Spleen (tissue), 7 donors: ENCODE measurements around the gene KIAA0825.

Source experiments
- POLR2A ChIP-seq, 3 donors: fragments of 450-650 bp; IDR thresholded peaks; one replicate each; pipeline ENCODE4 v1.5.1; 2017; ENCODE audit warnings: antibody characterized with exemption in 3 of 3, mild to moderate bottlenecking in 1 of 3
- POLR2AphosphoS5 ChIP-seq, 3 donors: sonication (generic); formaldehyde crosslinking; IDR thresholded peaks; one replicate each; pipeline ENCODE4 v1.5.1; 2017; ENCODE audit warnings: antibody characterized with exemption in 3 of 3
- TF ChIP-seq, protein P1 (sequence below), 11 experiments: fragments of 200-600 bp in 7 of 11; fragments of 450-650 bp in 4 of 11; sonication (generic) in 4 of 11; IDR thresholded peaks in 8 of 11; conservative IDR thresholded peaks in 3 of 11; 1 replicate in 7 of 11; 2 replicates in 4 of 11; pipeline versions ENCODE4 v1.4.0 to v1.8.0; 2016 to 2021; ENCODE audit warnings: antibody characterized with exemption in 11 of 11, inconsistent platforms in 4 of 11, mild to moderate bottlenecking in 1 of 11
- donor health status: DM: no; HTN: no; CAD: no; lungs with moderate emphysema.
- donor health status: DM: no; HTN: no; CAD: no.
- donor health status: DM: no; HTN: no; CAD: no.

DNA sequence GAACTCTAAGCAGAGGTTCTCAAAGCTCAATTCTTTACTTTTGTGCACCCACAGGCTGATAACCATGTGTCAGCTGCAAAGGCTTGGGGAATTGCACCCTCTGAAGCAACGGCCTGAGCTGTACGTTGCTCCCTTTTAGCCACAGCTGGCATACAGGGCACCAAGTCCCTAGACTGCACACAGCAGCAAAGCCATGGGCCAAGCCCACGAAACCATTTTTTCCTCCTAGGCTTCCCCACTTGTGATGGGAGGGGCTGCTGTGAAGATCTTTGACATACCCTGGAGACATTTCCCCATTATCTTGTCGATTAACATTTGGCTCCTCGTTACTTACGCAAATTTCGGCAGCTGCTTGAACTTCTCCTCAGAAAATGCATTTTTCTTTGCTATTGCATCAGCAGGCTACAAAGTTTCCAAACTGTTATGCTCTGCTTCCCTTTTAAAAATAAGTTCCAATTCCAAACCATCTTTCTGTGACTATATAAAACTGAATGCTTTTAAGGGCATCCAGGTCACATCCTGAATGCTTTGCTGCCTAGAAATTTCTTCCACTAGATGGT lies 23.0 kb downstream of the KIAA0825 start:
- TF ChIP-seq POLR2A (IDR thresholded peaks at IDR 0.05) (no peak), POLR2AphosphoS5 (IDR thresholded peaks at IDR 0.05) (no peak)
- TF ChIP-seq, protein P1, sequence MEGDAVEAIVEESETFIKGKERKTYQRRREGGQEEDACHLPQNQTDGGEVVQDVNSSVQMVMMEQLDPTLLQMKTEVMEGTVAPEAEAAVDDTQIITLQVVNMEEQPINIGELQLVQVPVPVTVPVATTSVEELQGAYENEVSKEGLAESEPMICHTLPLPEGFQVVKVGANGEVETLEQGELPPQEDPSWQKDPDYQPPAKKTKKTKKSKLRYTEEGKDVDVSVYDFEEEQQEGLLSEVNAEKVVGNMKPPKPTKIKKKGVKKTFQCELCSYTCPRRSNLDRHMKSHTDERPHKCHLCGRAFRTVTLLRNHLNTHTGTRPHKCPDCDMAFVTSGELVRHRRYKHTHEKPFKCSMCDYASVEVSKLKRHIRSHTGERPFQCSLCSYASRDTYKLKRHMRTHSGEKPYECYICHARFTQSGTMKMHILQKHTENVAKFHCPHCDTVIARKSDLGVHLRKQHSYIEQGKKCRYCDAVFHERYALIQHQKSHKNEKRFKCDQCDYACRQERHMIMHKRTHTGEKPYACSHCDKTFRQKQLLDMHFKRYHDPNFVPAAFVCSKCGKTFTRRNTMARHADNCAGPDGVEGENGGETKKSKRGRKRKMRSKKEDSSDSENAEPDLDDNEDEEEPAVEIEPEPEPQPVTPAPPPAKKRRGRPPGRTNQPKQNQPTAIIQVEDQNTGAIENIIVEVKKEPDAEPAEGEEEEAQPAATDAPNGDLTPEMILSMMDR (IDR thresholded peaks at IDR 0.05 in 8 of 11, conservative IDR thresholded peaks at IDR 0.05 in 3 of 11), result no peak
